GM10248 (cell line): ENCODE measurements around the gene NTN4.

Source experiments
- CTCF ChIA-PET: fragments of 300-600 bp; sonication (Branson Sonifier 250); formaldehyde crosslinking; extraction: SDS; loops from one replicate; lab custom pipeline; 2021; ENCODE audit warnings: antibody characterized with exemption; lab: Yijun Ruan, JAX
- POLR2A ChIA-PET: fragments of 350-650 bp; sonication (Branson Sonifier 250); formaldehyde crosslinking; extraction: SDS; loops from one replicate; lab custom pipeline; 2020; ENCODE audit warnings: antibody characterized with exemption; lab: Yijun Ruan, JAX
- DNase-seq: peaks from one replicate; pipeline ENCODE4 v3.0.0; 2012; ENCODE audit errors: extremely low spot score
- TF ChIP-seq, protein P1 (sequence below): IDR thresholded peaks from 2 replicates; pipeline ENCODE4 v1.5.1; 2012; ENCODE audit warnings: mild to moderate bottlenecking, low read depth; ENCODE audit errors: extremely low read depth, missing control alignments, control extremely low read depth

NTN4 gene

GRCh38 chr12:95703986-95704385 lies 86.6 kb downstream of the NTN4 start:
- TF ChIP-seq, protein P1, sequence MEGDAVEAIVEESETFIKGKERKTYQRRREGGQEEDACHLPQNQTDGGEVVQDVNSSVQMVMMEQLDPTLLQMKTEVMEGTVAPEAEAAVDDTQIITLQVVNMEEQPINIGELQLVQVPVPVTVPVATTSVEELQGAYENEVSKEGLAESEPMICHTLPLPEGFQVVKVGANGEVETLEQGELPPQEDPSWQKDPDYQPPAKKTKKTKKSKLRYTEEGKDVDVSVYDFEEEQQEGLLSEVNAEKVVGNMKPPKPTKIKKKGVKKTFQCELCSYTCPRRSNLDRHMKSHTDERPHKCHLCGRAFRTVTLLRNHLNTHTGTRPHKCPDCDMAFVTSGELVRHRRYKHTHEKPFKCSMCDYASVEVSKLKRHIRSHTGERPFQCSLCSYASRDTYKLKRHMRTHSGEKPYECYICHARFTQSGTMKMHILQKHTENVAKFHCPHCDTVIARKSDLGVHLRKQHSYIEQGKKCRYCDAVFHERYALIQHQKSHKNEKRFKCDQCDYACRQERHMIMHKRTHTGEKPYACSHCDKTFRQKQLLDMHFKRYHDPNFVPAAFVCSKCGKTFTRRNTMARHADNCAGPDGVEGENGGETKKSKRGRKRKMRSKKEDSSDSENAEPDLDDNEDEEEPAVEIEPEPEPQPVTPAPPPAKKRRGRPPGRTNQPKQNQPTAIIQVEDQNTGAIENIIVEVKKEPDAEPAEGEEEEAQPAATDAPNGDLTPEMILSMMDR: no peak
- no peak for DNase-seq
- ChIA-PET CTCF (interaction anchor here (1.4 kb wide), 1 partner anchor 29 kb away, joined by 3 read pairs; no protein-coding TSS in a partner anchor), POLR2A (no interaction called here)

GRCh38 chr12:95701722-95702418 lies 88.7 kb downstream of the NTN4 start:
- ChIA-PET POLR2A (no interaction called here), CTCF (no interaction called here)

DNA sequence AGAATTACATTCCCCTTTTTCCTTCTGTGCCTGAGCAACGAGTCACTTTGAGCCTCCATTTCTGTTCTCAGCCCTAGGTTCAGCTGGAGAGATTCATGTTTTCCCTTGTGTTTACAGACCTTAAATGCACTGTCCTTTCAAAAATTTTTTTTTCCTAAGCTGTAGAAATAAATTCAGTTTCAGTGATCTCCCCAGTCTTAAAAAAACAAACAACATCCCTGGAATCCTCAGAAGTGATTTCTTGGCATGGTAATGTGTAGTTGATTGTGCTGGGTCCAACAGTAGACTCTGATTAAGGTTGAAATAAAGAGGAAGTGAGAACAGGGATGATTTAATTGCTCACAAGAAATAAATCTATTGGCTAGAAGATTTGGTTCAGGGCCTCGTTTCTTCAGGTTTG lies 89.3 kb downstream of the NTN4 start:
- TF ChIP-seq, protein P1: no peak
- POLR2A ChIA-PET: no interaction called here
- DNase-seq: no peak
- CTCF ChIA-PET: no interaction called here

More at GRCh38 chr12:95701722-95702418, 88.7 kb downstream of the NTN4 start:
- TF ChIP-seq, protein P1: no peak
- DNase-seq: no peak

DNA sequence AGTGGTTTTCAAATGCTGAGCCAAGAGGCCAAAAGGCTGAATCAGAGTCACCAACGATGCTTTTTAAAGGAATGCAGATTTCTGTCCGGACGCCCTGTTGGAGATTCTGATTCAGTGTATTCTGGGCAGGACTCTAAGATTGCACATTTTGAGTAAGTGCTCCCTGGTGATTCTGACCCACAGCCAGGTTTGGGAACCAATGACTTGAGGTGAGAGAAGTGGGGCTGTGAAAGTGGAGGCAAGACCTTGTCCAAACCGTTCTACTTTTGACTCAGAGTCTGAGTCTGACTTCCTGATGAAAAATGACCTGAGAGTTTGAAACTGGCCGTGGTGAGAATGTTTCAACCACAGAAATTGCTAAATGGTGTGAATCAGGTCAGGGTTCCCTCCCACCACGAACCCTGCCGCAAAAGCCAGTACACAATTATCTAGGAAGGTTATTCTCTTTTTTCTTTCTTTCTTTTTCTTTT lies 90.2 kb downstream of the NTN4 start:
- TF ChIP-seq, protein P1: no peak
- ChIA-PET CTCF (interaction anchor here (1.3 kb wide), 1 partner anchor 9 kb away, joined by 4 read pairs; no protein-coding TSS in a partner anchor), POLR2A (no interaction called here)
- peak; percentile 68 for DNase-seq

DNA sequence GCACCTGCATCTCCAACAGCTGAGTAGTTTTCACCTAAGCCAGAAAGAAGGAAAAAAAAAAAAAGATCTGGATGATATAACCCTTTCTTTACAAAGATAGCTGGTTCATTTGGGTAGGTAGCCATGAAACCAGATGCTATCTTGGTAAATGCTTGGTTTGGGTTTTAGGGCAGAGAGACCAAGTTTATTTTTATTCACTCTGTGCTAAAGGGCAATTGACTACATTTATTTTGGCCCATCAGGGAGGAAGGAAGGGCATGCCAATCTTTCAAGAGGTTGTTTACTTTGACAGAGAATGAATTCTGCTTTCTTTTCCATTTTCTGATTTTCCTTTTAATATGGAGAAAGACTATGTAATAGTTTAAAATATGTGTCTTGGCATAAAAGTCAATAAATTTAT lies 91.0 kb downstream of the NTN4 start:
- CTCF ChIA-PET: interaction anchor here (1.3 kb wide), 1 partner anchor 10 kb away, joined by 4 read pairs; no protein-coding TSS in a partner anchor
- POLR2A ChIA-PET: no interaction called here

GRCh38 chr12:95694136-95694535 lies 96.4 kb downstream of the NTN4 start:
- ChIA-PET POLR2A (no interaction called here), CTCF (no interaction called here)
- TF ChIP-seq, protein P1: no peak
- DNase-seq: no peak

More for the DNA sequence above, 91.0 kb downstream of the NTN4 start:
- TF ChIP-seq, protein P1: no peak
- no peak for DNase-seq

DNA sequence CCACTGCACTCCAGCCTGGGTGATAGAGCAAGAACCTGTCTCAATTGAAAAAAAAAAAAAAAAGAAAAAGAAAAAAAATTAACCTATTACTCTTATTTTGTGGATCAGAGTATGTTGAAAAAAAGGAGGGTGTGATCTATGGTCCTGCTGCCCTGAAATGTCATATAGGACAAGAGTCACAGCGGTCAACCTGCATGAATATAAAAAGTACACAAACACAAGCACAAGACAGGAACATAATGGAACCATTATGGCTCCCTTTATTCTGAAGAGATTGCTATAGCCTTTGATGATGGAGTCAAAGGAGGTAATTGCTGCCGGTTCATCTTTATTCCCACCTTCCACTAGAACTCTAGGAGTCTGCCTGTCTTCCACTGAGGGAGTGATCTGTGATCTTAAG lies 96.9 kb downstream of the NTN4 start:
- TF ChIP-seq, protein P1: no peak
- DNase-seq: no peak
- ChIA-PET POLR2A (no interaction called here), CTCF (no interaction called here)
